ENCODE data around the gene CX3CR1. TPM values are rescaled to one million over a fixed set of nuclear protein-coding genes. Genes with fewer than 3 reads are reported as not detected.

CX3CR1 gene
- total RNA-seq, 4 donors from 2014 or later: not detected

DNA sequence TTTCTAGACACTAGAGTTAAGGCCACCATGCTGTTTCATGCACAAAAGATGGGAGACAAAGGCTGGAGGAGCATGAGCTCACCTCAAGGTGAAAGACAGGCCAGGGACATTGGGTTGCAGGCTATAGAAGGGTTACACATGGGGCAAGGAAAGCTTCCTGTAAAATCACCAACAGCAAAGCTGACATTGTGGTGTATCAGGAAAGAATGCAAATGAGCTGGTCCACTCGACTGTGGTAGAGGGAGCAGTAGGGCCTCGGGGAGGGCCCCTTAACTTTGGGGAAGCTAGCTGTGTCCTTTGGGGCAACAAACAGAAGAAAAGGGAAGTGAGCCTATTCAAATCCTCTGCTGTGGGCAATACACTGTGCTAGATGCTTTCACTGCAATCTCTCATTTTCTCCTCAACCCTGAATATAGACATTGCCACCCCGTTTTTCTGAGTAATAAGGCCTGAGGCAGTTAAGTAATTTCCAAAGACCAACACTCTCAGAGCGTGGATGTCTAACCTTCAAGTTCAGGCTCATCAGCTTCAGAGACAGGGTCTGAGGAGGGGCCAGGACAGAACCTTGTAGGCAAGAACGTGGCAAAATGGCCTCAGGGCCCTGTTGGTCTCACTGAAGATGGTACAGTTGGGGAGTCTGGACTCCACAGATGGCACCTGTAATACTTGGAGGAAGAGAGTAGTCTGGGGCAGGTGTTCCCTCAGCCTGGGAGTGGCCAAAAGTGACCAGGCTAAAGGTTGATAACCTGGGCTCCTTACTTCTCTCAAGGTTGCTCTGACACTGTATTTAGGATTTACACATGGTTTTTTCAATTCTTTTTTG lies 24.1 kb downstream of the CX3CR1 start:
- TF ChIP-seq POLR2A (IDR thresholded peaks at IDR 0.05): no peak
- TF ChIP-seq, protein P1, sequence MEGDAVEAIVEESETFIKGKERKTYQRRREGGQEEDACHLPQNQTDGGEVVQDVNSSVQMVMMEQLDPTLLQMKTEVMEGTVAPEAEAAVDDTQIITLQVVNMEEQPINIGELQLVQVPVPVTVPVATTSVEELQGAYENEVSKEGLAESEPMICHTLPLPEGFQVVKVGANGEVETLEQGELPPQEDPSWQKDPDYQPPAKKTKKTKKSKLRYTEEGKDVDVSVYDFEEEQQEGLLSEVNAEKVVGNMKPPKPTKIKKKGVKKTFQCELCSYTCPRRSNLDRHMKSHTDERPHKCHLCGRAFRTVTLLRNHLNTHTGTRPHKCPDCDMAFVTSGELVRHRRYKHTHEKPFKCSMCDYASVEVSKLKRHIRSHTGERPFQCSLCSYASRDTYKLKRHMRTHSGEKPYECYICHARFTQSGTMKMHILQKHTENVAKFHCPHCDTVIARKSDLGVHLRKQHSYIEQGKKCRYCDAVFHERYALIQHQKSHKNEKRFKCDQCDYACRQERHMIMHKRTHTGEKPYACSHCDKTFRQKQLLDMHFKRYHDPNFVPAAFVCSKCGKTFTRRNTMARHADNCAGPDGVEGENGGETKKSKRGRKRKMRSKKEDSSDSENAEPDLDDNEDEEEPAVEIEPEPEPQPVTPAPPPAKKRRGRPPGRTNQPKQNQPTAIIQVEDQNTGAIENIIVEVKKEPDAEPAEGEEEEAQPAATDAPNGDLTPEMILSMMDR (IDR thresholded peaks at IDR 0.05): no peak
- peak in 2 of 3 donors; percentile 79 to 83 for DNase-seq
- Histone ChIP-seq H3K9me3 (no peaks in the 10 kb centered on the region), H3K27me3 (no peaks in the 10 kb centered on the region), H3K4me3 (no peak overlapping the region), H3K36me3 (no peaks in the 10 kb centered on the region), H3K27ac (peak overlapping the region in 2 of 4 donors; percentile 64 to 77), H3K4me1 (peaks cover 0 to 9% (median 3%) of the 10 kb centered on the region in 4 donors)

GRCh38 chr3:39254806-39255449 lies 24.9 kb downstream of the CX3CR1 start:
- TF ChIP-seq, protein P1 (IDR thresholded peaks at IDR 0.05): no peak
- no peak for TF ChIP-seq POLR2A (IDR thresholded peaks at IDR 0.05)
- Histone ChIP-seq H3K27ac (peak overlapping the region in 1 of 4 donors; percentile 65), H3K4me1 (peaks cover 0 to 9% (median 5%) of the 10 kb centered on the region in 4 donors), H3K36me3 (no peaks in the 10 kb centered on the region), H3K9me3 (no peaks in the 10 kb centered on the region), H3K27me3 (no peaks in the 10 kb centered on the region), H3K4me3 (no peak overlapping the region)
- DNase-seq: no peak

- TF ChIP-seq, protein P1 (IDR thresholded peaks at IDR 0.05): no peak
- TF ChIP-seq POLR2A (IDR thresholded peaks at IDR 0.05): no peak
- DNase-seq: no peak
- Histone ChIP-seq H3K27me3 (no peaks in the 10 kb centered on the region), H3K36me3 (no peaks in the 10 kb centered on the region), H3K4me1 (peaks cover 0 to 9% (median 5%) of the 10 kb centered on the region in 4 donors), H3K4me3 (no peak overlapping the region), H3K9me3 (no peaks in the 10 kb centered on the region), H3K27ac (no peak overlapping the region)
These were observed 28.3 kb downstream of the CX3CR1 start for GRCh38 chr3:39251576-39251975.

GRCh38 chr3:39250116-39250747 lies 29.6 kb downstream of the CX3CR1 start:
- no peak for DNase-seq
- Histone ChIP-seq H3K4me1 (peaks cover 0 to 5% (median 4%) of the 10 kb centered on the region in 4 donors), H3K9me3 (no peaks in the 10 kb centered on the region), H3K27me3 (no peaks in the 10 kb centered on the region), H3K27ac (no peak overlapping the region), H3K4me3 (no peak overlapping the region), H3K36me3 (no peaks in the 10 kb centered on the region)
- no peak for TF ChIP-seq POLR2A (IDR thresholded peaks at IDR 0.05)
- TF ChIP-seq, protein P1 (IDR thresholded peaks at IDR 0.05): no peak

DNA sequence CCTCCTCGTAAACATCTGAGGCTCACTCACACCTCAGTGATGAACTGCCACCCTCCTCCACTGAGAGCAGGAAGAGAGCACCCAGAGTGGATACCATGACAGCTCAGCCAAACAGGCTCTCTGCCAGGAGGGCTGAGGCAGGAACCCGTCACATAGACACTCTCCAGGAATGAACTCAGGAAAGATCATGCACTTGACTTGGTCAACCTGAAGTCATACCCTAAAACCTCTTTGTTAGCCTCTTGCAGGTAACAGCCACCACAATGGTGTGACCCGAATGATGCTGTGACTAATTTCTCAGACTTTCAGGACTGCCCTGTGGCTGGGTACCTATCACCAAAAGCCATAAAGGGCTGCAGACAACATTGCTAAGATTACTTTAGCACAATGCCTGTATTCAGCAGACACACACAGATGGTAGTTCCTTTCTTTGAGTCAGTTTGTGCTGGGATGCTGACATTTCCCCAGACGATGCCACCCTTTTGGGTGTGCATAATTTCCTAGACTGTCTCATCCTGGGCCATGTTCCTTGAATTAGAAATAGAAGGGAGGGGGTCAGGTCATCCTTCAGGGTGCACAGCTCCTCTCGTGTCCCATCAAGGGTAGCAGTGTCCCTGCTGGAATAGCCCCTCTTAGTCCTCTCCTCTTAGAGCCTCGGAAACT lies 30.3 kb downstream of the CX3CR1 start:
- no peak for DNase-seq
- TF ChIP-seq POLR2A (IDR thresholded peaks at IDR 0.05): no peak
- TF ChIP-seq, protein P1 (IDR thresholded peaks at IDR 0.05): no peak
- Histone ChIP-seq H3K27ac (no peak overlapping the region), H3K4me1 (peaks cover 0 to 5% (median 0%) of the 10 kb centered on the region in 4 donors), H3K36me3 (no peaks in the 10 kb centered on the region), H3K27me3 (no peaks in the 10 kb centered on the region), H3K9me3 (no peaks in the 10 kb centered on the region), H3K4me3 (no peak overlapping the region)

All from Peyer's patch (tissue), 4 donors.